PC-3 (cell line): ENCODE data around the gene LYPLA2.

ENCODE experiments used
- CTCF ChIP-seq: fragments of 300-600 bp; sonication (generic); conservative IDR thresholded peaks from 2 replicates; pipeline ENCODE4 v1.5.1; 2017; ENCODE audit warnings: antibody characterized with exemption, low read depth, mild to moderate bottlenecking, low read length
- EZH2phosphoT487 ChIP-seq: fragments of 300-600 bp; sonication (generic); IDR thresholded peaks from 2 replicates; pipeline ENCODE4 v1.6.1; 2018; ENCODE audit warnings: mild to moderate bottlenecking, antibody characterized with exemption, low read length, borderline replicate concordance

GRCh38 chr1:23777979-23778814, 12.7 kb upstream of the LYPLA2 start, which contains the start of gene PITHD1:
- TF ChIP-seq CTCF (no peak), EZH2phosphoT487 (no peak)
